ENCODE measurements around the gene RABGAP1L.

DNA sequence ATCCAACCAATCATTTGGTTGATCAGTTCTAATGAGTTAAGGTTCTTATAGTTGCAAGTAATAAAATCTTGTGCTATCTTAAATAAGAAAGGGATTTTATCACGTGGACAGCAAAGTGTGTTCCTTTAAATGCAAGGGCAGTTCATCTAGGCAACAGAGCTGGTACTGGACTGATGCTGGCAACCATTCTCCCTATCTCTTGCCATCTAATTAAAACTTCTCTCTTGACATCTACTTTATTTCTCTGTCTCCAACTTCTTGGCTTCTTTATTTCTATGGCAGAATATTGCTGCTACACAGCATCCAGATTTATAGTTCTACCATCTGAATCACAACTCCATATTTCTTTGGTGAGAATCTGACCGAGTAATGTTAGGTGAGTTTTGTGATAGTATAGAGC is 725.2 kb downstream of the RABGAP1L start:
- TF ChIP-seq, protein P1, sequence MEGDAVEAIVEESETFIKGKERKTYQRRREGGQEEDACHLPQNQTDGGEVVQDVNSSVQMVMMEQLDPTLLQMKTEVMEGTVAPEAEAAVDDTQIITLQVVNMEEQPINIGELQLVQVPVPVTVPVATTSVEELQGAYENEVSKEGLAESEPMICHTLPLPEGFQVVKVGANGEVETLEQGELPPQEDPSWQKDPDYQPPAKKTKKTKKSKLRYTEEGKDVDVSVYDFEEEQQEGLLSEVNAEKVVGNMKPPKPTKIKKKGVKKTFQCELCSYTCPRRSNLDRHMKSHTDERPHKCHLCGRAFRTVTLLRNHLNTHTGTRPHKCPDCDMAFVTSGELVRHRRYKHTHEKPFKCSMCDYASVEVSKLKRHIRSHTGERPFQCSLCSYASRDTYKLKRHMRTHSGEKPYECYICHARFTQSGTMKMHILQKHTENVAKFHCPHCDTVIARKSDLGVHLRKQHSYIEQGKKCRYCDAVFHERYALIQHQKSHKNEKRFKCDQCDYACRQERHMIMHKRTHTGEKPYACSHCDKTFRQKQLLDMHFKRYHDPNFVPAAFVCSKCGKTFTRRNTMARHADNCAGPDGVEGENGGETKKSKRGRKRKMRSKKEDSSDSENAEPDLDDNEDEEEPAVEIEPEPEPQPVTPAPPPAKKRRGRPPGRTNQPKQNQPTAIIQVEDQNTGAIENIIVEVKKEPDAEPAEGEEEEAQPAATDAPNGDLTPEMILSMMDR (IDR thresholded peaks at IDR 0.05): no peak
- TF ChIP-seq POLR2A (IDR thresholded peaks at IDR 0.05): no peak

Data from Peyer's patch (tissue), 4 donors.